Measurements from ENCODE around the gene PAF1.

DNA sequence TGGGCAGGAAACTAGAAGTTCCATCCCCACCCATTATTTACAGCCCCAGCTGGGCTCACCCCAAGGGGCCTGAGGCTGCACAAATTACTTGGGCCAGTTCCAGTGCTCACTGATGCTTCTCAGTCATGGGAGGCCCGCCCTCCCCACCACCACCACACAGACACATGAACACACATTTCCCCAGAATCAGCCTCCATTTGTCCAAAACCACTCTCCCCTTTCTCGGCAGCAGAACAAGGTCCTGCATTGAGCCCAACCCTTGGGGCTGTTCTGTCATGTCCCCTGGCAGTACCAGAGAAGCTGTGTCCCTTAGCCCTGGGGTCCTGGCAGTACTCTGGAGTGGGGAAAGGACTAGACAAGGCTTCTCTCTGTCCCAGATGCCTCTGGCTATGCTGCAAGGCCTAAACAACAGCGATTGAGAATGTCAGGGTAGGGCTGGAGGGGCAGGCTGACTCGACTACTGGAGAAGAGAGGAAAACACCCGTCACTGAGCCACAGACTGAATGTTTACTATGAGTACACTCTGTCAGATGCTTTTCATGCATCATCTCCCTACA, 26.9 kb downstream of the PAF1 start:
- TF ChIP-seq POLR2A (IDR thresholded peaks at IDR 0.05; ENCODE audit: borderline replicate concordance, extremely low read depth, insufficient read depth, insufficient read length) (no peak), JUND (IDR thresholded peaks at IDR 0.05) (no peak), EZH2 (IDR thresholded peaks at IDR 0.05) (no peak)
- TF ChIP-seq, protein P1, sequence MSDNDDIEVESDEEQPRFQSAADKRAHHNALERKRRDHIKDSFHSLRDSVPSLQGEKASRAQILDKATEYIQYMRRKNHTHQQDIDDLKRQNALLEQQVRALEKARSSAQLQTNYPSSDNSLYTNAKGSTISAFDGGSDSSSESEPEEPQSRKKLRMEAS (IDR thresholded peaks at IDR 0.05): no peak
- TF ChIP-seq, protein P2, sequence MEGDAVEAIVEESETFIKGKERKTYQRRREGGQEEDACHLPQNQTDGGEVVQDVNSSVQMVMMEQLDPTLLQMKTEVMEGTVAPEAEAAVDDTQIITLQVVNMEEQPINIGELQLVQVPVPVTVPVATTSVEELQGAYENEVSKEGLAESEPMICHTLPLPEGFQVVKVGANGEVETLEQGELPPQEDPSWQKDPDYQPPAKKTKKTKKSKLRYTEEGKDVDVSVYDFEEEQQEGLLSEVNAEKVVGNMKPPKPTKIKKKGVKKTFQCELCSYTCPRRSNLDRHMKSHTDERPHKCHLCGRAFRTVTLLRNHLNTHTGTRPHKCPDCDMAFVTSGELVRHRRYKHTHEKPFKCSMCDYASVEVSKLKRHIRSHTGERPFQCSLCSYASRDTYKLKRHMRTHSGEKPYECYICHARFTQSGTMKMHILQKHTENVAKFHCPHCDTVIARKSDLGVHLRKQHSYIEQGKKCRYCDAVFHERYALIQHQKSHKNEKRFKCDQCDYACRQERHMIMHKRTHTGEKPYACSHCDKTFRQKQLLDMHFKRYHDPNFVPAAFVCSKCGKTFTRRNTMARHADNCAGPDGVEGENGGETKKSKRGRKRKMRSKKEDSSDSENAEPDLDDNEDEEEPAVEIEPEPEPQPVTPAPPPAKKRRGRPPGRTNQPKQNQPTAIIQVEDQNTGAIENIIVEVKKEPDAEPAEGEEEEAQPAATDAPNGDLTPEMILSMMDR (IDR thresholded peaks at IDR 0.05 in 2 of 3, conservative IDR thresholded peaks at IDR 0.05 in 1 of 3; ENCODE audit: borderline replicate concordance in 1 of 3, insufficient read depth in 1 of 3, low read depth in 2 of 3, low read length in 2 of 3): no peak
